Neural cell (in vitro differentiated cells): ENCODE data around the gene LAYN.

ENCODE experiments used
- TF ChIP-seq, protein P1 (sequence below): IDR thresholded peaks from 2 replicates; pipeline ENCODE4 v1.6.1; 2012; ENCODE audit warnings: borderline replicate concordance
- TF ChIP-seq, protein P2 (sequence below): fragments of 450-650 bp; IDR thresholded peaks from 2 replicates; pipeline ENCODE4 v1.5.1; 2014; ENCODE audit warnings: antibody characterized with exemption, mild to moderate bottlenecking, moderate library complexity; ENCODE audit not compliant: poor library complexity, severe bottlenecking

DNA sequence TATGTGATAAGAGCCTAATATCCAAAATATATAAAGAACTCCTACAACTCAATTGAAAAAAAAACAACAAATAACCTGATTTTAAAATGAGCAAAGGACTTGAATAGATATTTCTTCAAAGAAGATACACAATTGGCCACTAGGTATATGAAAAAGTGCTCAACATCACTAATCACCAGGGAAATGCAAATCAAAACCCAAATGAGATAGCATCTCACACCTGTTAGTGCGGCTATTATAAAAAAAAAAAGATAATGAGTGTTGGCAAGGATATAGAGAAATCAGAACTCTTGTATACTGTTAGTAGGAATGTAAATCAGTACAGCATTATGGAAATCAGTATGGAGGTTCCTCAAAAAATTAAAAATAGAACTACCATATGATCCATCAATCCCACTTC lies 55.8 kb downstream of the LAYN start:
- TF ChIP-seq, protein P1, sequence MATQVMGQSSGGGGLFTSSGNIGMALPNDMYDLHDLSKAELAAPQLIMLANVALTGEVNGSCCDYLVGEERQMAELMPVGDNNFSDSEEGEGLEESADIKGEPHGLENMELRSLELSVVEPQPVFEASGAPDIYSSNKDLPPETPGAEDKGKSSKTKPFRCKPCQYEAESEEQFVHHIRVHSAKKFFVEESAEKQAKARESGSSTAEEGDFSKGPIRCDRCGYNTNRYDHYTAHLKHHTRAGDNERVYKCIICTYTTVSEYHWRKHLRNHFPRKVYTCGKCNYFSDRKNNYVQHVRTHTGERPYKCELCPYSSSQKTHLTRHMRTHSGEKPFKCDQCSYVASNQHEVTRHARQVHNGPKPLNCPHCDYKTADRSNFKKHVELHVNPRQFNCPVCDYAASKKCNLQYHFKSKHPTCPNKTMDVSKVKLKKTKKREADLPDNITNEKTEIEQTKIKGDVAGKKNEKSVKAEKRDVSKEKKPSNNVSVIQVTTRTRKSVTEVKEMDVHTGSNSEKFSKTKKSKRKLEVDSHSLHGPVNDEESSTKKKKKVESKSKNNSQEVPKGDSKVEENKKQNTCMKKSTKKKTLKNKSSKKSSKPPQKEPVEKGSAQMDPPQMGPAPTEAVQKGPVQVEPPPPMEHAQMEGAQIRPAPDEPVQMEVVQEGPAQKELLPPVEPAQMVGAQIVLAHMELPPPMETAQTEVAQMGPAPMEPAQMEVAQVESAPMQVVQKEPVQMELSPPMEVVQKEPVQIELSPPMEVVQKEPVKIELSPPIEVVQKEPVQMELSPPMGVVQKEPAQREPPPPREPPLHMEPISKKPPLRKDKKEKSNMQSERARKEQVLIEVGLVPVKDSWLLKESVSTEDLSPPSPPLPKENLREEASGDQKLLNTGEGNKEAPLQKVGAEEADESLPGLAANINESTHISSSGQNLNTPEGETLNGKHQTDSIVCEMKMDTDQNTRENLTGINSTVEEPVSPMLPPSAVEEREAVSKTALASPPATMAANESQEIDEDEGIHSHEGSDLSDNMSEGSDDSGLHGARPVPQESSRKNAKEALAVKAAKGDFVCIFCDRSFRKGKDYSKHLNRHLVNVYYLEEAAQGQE: no peak
- TF ChIP-seq, protein P2, sequence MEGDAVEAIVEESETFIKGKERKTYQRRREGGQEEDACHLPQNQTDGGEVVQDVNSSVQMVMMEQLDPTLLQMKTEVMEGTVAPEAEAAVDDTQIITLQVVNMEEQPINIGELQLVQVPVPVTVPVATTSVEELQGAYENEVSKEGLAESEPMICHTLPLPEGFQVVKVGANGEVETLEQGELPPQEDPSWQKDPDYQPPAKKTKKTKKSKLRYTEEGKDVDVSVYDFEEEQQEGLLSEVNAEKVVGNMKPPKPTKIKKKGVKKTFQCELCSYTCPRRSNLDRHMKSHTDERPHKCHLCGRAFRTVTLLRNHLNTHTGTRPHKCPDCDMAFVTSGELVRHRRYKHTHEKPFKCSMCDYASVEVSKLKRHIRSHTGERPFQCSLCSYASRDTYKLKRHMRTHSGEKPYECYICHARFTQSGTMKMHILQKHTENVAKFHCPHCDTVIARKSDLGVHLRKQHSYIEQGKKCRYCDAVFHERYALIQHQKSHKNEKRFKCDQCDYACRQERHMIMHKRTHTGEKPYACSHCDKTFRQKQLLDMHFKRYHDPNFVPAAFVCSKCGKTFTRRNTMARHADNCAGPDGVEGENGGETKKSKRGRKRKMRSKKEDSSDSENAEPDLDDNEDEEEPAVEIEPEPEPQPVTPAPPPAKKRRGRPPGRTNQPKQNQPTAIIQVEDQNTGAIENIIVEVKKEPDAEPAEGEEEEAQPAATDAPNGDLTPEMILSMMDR: no peak
